ENCODE data around the gene EHMT1. TPM values are rescaled to one million over a fixed set of nuclear protein-coding genes. Genes with fewer than 3 reads are reported as not detected.

The EHMT1 gene
- total and polyA plus RNA-seq, 2 experiments from 2014 or later: 46.0 to 47.7 TPM

DNA sequence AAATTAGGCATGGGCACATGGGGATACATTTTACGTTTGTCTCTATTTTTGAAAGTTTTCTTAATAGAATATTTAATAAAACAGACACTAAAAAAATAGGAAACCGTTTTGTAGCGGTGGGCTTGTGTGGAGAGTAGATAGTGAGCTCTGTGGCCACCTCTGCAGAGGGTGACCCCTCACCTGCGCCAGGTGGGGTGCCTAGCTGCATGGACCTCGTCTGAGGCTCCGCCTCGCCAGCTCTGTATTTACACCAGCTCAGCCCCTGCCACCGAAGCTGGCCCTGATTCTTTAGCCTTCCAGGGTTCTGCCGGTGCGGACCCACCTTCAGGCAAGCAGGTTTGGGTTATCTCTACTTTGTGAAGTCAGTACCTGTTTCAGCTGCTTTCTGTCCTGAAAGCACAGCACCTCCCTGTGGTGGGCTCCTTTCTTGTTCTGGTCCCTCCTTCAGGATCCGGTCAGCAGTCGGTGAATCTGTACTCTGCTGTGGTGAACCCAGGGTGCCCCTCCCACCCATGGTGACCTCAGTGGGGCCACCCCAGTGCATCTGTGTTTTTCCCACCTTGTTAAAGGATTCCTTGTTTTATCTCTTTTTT is 153.6 kb downstream of the EHMT1 start:
- 89% methylated on average over 12 of the region's 12 CpGs for whole genome bisulfite sequencing (ENCODE audit: low lambda C conversion rate, missing lambda C conversion rate)
- peak; percentile 13 for TF ChIP-seq CTCF (IDR thresholded peaks at IDR 0.05; ENCODE audit: poor library complexity)
- TF ChIP-seq EZH2phosphoT487 (IDR thresholded peaks at IDR 0.05; ENCODE audit: low read depth, severe bottlenecking, unreplicated experiment): no peak
- no peak for TF ChIP-seq EZH2 (IDR thresholded peaks at IDR 0.05; ENCODE audit: borderline replicate concordance)
- Histone ChIP-seq H2AFZ (no peak overlapping the region), H3K79me2 (peaks cover 2% of the 10 kb centered on the region), H3K9me2 (replicated peaks; ENCODE audit: insufficient read depth) (no peaks in the 10 kb centered on the region), H3K27me3 (no peaks in the 10 kb centered on the region), H3K4me2 (no peak overlapping the region), H3K36me3 (replicated peaks; ENCODE audit: insufficient read depth, low read depth) (no peaks in the 10 kb centered on the region), H3K4me1 (ENCODE audit: insufficient read depth) (no peaks in the 10 kb centered on the region), H3K9me3 (ENCODE audit: low read depth) (no peaks in the 10 kb centered on the region), H3K4me3 (no peak overlapping the region), H4K20me1 (ENCODE audit: insufficient read depth, poor library complexity, severe bottlenecking) (no peaks in the 10 kb centered on the region), H3K27ac (no peak overlapping the region)
- no peak for DNase-seq (ENCODE audit: low spot score)

DNA sequence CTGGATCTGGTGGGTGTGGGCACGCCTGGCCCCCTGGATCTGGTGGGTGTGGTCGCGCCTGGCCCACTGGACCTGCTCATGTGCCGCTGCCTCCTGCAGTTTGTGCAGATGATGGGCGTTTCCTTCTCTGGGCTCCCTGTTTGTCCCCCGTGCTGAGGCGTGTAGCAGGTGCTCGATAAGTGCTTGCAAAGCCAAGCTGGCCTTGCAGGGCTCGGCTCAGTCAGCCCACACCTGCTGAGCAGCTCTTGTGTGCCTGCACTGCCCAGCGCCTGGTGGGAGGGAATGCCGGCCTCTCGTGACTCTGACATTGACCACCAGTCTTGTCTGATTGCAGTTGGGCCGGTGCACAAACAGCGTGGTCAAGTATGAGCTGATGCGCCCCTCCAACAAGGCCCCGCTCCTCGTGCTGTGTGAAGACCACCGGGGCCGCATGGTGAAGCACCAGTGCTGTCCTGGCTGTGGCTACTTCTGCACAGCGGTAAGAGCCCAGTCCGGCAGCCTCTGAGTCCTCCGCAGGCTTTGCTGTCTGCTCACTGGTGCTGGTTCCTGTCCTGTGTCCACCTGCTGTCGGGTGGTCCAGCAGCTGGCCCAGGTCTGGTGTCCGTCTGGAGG is 156.1 kb downstream of the EHMT1 start:
- no peaks in the 10 kb centered on the region for H3K27me3 ChIP-seq
- no peaks in the 10 kb centered on the region for H3K4me1 ChIP-seq (ENCODE audit: insufficient read depth)
- H3K36me3 ChIP-seq (replicated peaks; ENCODE audit: insufficient read depth, low read depth): no peaks in the 10 kb centered on the region
- no peak for DNase-seq (ENCODE audit: low spot score)
- no peak overlapping the region for H3K27ac ChIP-seq
- 96% methylated on average over 23 of the region's 24 CpGs for WGBS (ENCODE audit: low lambda C conversion rate, missing lambda C conversion rate)
- no peaks in the 10 kb centered on the region for H3K9me3 ChIP-seq (ENCODE audit: low read depth)
- no peak overlapping the region for H3K4me3 ChIP-seq
- H3K4me2 ChIP-seq: no peak overlapping the region
- no peak overlapping the region for H2AFZ ChIP-seq
- no peaks in the 10 kb centered on the region for H3K9me2 ChIP-seq (replicated peaks; ENCODE audit: insufficient read depth)
- TF ChIP-seq EZH2 (IDR thresholded peaks at IDR 0.05; ENCODE audit: borderline replicate concordance) (no peak), EZH2phosphoT487 (IDR thresholded peaks at IDR 0.05; ENCODE audit: low read depth, severe bottlenecking, unreplicated experiment) (no peak), CTCF (IDR thresholded peaks at IDR 0.05; ENCODE audit: poor library complexity) (no peak)
- H3K79me2 ChIP-seq: no peaks in the 10 kb centered on the region
- no peaks in the 10 kb centered on the region for H4K20me1 ChIP-seq (ENCODE audit: insufficient read depth, poor library complexity, severe bottlenecking)

GRCh38 chr9:137776306-137776995 is 157.6 kb downstream of the EHMT1 start:
- Histone ChIP-seq H3K9me3 (ENCODE audit: low read depth) (no peaks in the 10 kb centered on the region), H4K20me1 (ENCODE audit: insufficient read depth, poor library complexity, severe bottlenecking) (no peaks in the 10 kb centered on the region), H3K4me1 (ENCODE audit: insufficient read depth) (no peaks in the 10 kb centered on the region), H3K9me2 (replicated peaks; ENCODE audit: insufficient read depth) (no peaks in the 10 kb centered on the region), H3K4me2 (no peak overlapping the region), H3K79me2 (no peaks in the 10 kb centered on the region), H3K36me3 (replicated peaks; ENCODE audit: insufficient read depth, low read depth) (no peaks in the 10 kb centered on the region), H3K27me3 (no peaks in the 10 kb centered on the region), H3K4me3 (no peak overlapping the region), H3K27ac (no peak overlapping the region), H2AFZ (no peak overlapping the region)
- TF ChIP-seq EZH2 (IDR thresholded peaks at IDR 0.05; ENCODE audit: borderline replicate concordance): no peak
- no peak for TF ChIP-seq EZH2phosphoT487 (IDR thresholded peaks at IDR 0.05; ENCODE audit: low read depth, severe bottlenecking, unreplicated experiment)
- no peak for TF ChIP-seq CTCF (IDR thresholded peaks at IDR 0.05; ENCODE audit: poor library complexity)
- DNase-seq (ENCODE audit: low spot score): no peak
- WGBS (ENCODE audit: low lambda C conversion rate, missing lambda C conversion rate): 97% methylated on average over 22 of the region's 22 CpGs
